Progenitor cell of endocrine pancreas (in vitro differentiated cells): ENCODE data around the gene PAGE4. TPM values are rescaled to one million over a fixed set of nuclear protein-coding genes. Genes with fewer than 3 reads are reported as not detected.

Experiments used
- DNase-seq: peaks from one replicate; pipeline ENCODE4 v3.0.0; 2021; ENCODE audit warnings: low spot score; ENCODE audit not compliant: unreplicated experiment
- H3K27ac Mint-ChIP-seq: 2 replicates; pipeline ENCODE4 v1.8.0; 2021; ENCODE audit warnings: mild to moderate bottlenecking, moderate library complexity, mixed read lengths
- H3K27me3 Mint-ChIP-seq: 2 replicates; pipeline ENCODE4 v1.8.0; 2021; ENCODE audit warnings: mixed read lengths
- H3K36me3 Mint-ChIP-seq: 2 replicates; pipeline ENCODE4 v1.8.0; 2022; ENCODE audit warnings: mixed read lengths; ENCODE audit not compliant: insufficient read depth
- H3K4me1 Mint-ChIP-seq: 2 replicates; pipeline ENCODE4 v1.8.0; 2021; ENCODE audit warnings: low read depth, mixed read lengths
- H3K4me3 Mint-ChIP-seq: 2 replicates; pipeline ENCODE4 v1.8.0; 2021; ENCODE audit warnings: low read depth, mild to moderate bottlenecking, moderate library complexity, mixed read lengths
- H3K9me3 Mint-ChIP-seq: 2 replicates; pipeline ENCODE4 v1.8.0; 2021; ENCODE audit warnings: low read depth, mixed read lengths
- total RNA-seq: library from RNA; stranded (reverse); gene quantifications from 2 replicates; pipeline ENCODE4 v1.2.1, GENCODE V29; 2021
- TF ChIP-seq, protein P1 (sequence below): fragments of 200-600 bp; sonication (generic); IDR thresholded peaks from one replicate; pipeline ENCODE4 v1.5.0; 2021; ENCODE audit warnings: antibody characterized with exemption, mild to moderate bottlenecking; ENCODE audit not compliant: unreplicated experiment

The PAGE4 gene
- total RNA-seq, 1 donor from 2014 or later = not detected

DNA sequence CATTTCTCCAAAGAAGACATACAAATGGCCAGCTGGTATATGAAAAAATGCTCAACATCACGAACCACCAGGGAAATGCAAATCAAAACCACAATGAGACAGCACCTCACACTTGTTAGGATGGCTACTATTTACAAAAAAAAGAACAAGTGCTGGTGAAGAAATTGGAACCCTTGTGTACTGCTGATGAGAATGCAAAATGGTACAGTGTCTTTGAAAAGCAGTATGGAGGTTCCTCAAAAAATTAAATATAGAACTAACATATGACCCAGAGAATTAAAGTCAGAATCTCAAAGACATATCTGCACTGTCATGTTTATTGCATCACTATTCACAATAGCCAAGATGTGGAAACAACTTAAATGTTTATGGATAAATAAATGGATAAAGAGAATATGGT lies 20.9 kb downstream of the PAGE4 start:
- peaks cover 35% of the 10 kb centered on the region for H3K9me3 Mint-ChIP-seq
- H3K27ac Mint-ChIP-seq = no peak overlapping the region
- H3K4me1 Mint-ChIP-seq = no peaks in the 10 kb centered on the region
- no peak for DNase-seq
- no peaks in the 10 kb centered on the region for H3K27me3 Mint-ChIP-seq
- TF ChIP-seq, protein P1, sequence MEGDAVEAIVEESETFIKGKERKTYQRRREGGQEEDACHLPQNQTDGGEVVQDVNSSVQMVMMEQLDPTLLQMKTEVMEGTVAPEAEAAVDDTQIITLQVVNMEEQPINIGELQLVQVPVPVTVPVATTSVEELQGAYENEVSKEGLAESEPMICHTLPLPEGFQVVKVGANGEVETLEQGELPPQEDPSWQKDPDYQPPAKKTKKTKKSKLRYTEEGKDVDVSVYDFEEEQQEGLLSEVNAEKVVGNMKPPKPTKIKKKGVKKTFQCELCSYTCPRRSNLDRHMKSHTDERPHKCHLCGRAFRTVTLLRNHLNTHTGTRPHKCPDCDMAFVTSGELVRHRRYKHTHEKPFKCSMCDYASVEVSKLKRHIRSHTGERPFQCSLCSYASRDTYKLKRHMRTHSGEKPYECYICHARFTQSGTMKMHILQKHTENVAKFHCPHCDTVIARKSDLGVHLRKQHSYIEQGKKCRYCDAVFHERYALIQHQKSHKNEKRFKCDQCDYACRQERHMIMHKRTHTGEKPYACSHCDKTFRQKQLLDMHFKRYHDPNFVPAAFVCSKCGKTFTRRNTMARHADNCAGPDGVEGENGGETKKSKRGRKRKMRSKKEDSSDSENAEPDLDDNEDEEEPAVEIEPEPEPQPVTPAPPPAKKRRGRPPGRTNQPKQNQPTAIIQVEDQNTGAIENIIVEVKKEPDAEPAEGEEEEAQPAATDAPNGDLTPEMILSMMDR = no peak
- H3K36me3 Mint-ChIP-seq = no peaks in the 10 kb centered on the region
- no peak overlapping the region for H3K4me3 Mint-ChIP-seq

- no peaks in the 10 kb centered on the region for H3K36me3 Mint-ChIP-seq
- H3K27me3 Mint-ChIP-seq = no peaks in the 10 kb centered on the region
- H3K9me3 Mint-ChIP-seq = peaks cover 29% of the 10 kb centered on the region
- H3K27ac Mint-ChIP-seq = no peak overlapping the region
- H3K4me3 Mint-ChIP-seq = no peak overlapping the region
- H3K4me1 Mint-ChIP-seq = peaks cover 1% of the 10 kb centered on the region
- TF ChIP-seq, protein P1 = no peak
- no peak for DNase-seq
Observed at GRCh38 chrX:49853661-49854060, 24.6 kb downstream of the PAGE4 start.

- H3K9me3 Mint-ChIP-seq = peaks cover 24% of the 10 kb centered on the region
- TF ChIP-seq, protein P1 = no peak
Observed at GRCh38 chrX:49856819-49857218, 27.7 kb downstream of the PAGE4 start.

DNA sequence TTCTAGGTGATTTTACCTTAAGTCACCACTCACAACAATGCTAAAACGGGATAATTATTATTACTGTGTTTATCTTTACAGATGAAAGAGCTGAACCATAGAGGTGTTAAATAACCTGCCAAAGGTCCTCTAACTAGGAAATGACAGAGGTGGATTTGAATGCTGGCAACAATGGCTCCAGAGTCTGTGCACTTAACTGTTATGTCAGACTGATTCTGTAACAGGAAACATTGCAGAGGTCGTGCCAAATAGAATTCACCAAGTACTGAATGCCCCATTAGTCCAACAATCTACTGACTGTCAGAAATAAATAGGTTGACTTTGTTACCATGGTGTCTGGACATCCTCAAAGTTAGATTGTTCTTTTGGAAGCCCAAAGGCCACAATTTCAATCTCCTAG lies 29.2 kb downstream of the PAGE4 start:
- no peak for DNase-seq
- Mint-ChIP-seq H3K36me3 (no peaks in the 10 kb centered on the region), H3K27me3 (no peaks in the 10 kb centered on the region), H3K27ac (no peak overlapping the region), H3K4me1 (peaks cover 8% of the 10 kb centered on the region), H3K9me3 (peaks cover 23% of the 10 kb centered on the region), H3K4me3 (no peak overlapping the region)
- TF ChIP-seq, protein P1 = no peak

More at GRCh38 chrX:49856819-49857218, 27.7 kb downstream of the PAGE4 start:
- Mint-ChIP-seq H3K4me1 (peaks cover 1% of the 10 kb centered on the region), H3K4me3 (no peak overlapping the region), H3K36me3 (no peaks in the 10 kb centered on the region), H3K27me3 (no peaks in the 10 kb centered on the region), H3K27ac (no peak overlapping the region)
- no peak for DNase-seq

DNA sequence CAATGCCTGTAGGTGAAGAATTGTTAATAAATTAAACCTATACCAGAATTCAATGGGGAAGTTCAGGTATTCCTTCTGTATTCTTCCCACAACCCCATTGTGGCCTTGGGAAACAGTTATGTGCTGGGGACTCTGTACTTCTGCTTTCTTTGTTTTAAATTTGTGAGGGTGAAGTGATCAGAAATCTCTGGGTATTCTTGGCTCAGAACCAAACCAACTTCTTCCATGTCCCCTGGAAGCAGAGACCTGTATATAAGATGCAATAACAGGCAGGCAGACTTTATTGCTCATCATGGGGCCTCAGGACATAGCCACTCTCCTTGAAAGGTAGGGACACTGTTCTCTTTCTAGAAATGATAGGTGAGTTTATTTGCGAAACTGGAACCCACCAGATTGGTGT lies 30.4 kb downstream of the PAGE4 start:
- no peak for DNase-seq
- peaks cover 23% of the 10 kb centered on the region for H3K9me3 Mint-ChIP-seq
- no peaks in the 10 kb centered on the region for H3K36me3 Mint-ChIP-seq
- H3K27me3 Mint-ChIP-seq = no peaks in the 10 kb centered on the region
- TF ChIP-seq, protein P1 = no peak
- H3K4me1 Mint-ChIP-seq = peaks cover 8% of the 10 kb centered on the region
- no peak overlapping the region for H3K4me3 Mint-ChIP-seq
- H3K27ac Mint-ChIP-seq = no peak overlapping the region
